Smooth muscle cell (in vitro differentiated cells): ENCODE measurements around the gene EIF6. TPM values are rescaled to one million over a fixed set of nuclear protein-coding genes. Genes with fewer than 3 reads are reported as not detected.

Experiments used
- DNase-seq: peaks from one replicate; lab custom pipeline; 2025; ENCODE audit not compliant: unreplicated experiment; lab: John Stamatoyannopoulos, UW
- H2AFZ ChIP-seq: fragments of 200-600 bp; sonication (generic); 2 replicates; pipeline ENCODE4 v1.6.0; 2016; ENCODE audit warnings: antibody characterized with exemption, low read depth, mild to moderate bottlenecking
- H3F3A ChIP-seq: fragments of 200-600 bp; sonication (generic); 2 replicates; pipeline ENCODE4 v1.6.0; 2017; ENCODE audit warnings: antibody characterized with exemption, low read depth
- H3K27ac ChIP-seq: fragments of 200-600 bp; sonication (generic); 2 replicates; pipeline ENCODE4 v1.5.1; 2016; ENCODE audit warnings: low read depth, mild to moderate bottlenecking
- H3K27me3 ChIP-seq: fragments of 200-600 bp; sonication (generic); 2 replicates; pipeline ENCODE4 v1.6.1; 2016; ENCODE audit warnings: low read depth, mild to moderate bottlenecking
- H3K36me3 ChIP-seq: fragments of 200-600 bp; sonication (generic); 2 replicates; pipeline ENCODE4 v1.5.1; 2016; ENCODE audit warnings: low read depth
- H3K4me1 ChIP-seq: fragments of 200-600 bp; sonication (generic); 2 replicates; pipeline ENCODE4 v1.5.1; 2016; ENCODE audit warnings: low read depth
- H3K4me2 ChIP-seq: fragments of 200-600 bp; sonication (generic); 2 replicates; pipeline ENCODE4 v1.6.0; 2016; ENCODE audit warnings: mild to moderate bottlenecking
- H3K4me3 ChIP-seq: fragments of 200-600 bp; sonication (generic); 2 replicates; pipeline ENCODE4 v1.5.1; 2016; ENCODE audit warnings: mild to moderate bottlenecking
- H3K79me2 ChIP-seq: fragments of 200-600 bp; sonication (generic); 2 replicates; pipeline ENCODE4 v1.6.0; 2016; ENCODE audit warnings: low read depth, mild to moderate bottlenecking
- H3K9ac ChIP-seq: fragments of 200-600 bp; sonication (generic); 2 replicates; pipeline ENCODE4 v1.6.0; 2016; ENCODE audit warnings: low read depth
- H3K9me3 ChIP-seq: fragments of 200-600 bp; sonication (generic); replicated peaks from 2 replicates; pipeline ENCODE4 v1.5.1; 2016; ENCODE audit warnings: low read depth
- H4K20me1 ChIP-seq: fragments of 200-600 bp; sonication (generic); 2 replicates; pipeline ENCODE4 v1.6.0; 2016; ENCODE audit warnings: low read depth
- WGBS: methylation state at CpG from one replicate; pipeline ENCODE4 v1.1.7; 2016; ENCODE audit warnings: low lambda C conversion rate; 5-methylcytosine and 5-hydroxymethylcytosine counted together
- polyA plus RNA-seq: library from polyadenylated mRNA; unstranded; fragments of >200 nt; fragmentation: Nextera tagmentation; extraction: Ambion mirVana; gene quantifications from 2 replicates; pipeline ENCODE4 v1.2.1, GENCODE V29; 2016
- total RNA-seq: library from RNA; depleted of rRNA; stranded (reverse); fragments of >200 nt; gene quantifications from 2 replicates; pipeline ENCODE4 v1.2.3, GENCODE V29; 2014
- TF ChIP-seq, protein P1 (sequence below): fragments of 200-600 bp; sonication (generic); IDR thresholded peaks from 2 replicates; pipeline ENCODE4 v1.5.1; 2017; ENCODE audit warnings: borderline replicate concordance, mild to moderate bottlenecking, antibody characterized with exemption; ENCODE audit not compliant: insufficient read depth, poor library complexity, severe bottlenecking

The EIF6 gene
- total and polyA plus RNA-seq, 2 experiments from 2014 or later = 110 to 179 TPM

DNA sequence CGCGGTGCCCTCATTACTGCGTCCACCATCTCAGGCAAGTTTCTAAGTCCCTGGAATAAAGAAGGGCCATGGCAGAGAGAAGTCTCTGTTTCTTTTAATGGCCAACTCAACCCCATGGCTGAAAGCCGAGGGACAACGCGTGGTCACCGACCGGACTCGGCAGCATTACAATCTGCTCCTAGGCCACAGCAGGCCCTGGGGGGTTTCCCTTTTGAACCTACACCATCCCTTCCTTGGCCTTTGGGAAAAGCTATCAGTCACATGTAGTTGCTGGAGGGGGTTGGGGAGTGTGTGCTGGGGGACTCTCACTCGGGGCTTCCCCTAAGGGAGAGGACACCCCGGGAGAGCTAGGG, 18.8 kb upstream of the EIF6 start:
- Histone ChIP-seq H3K4me1 (peaks cover 14% of the 10 kb centered on the region), H3K4me3 (no peak overlapping the region), H3K27me3 (no peaks in the 10 kb centered on the region), H3K27ac (no peak overlapping the region), H3K36me3 (no peaks in the 10 kb centered on the region), H3K9ac (no peak overlapping the region), H3K9me3 (no peaks in the 10 kb centered on the region), H4K20me1 (no peaks in the 10 kb centered on the region), H2AFZ (no peak overlapping the region), H3K4me2 (no peak overlapping the region), H3K79me2 (no peaks in the 10 kb centered on the region), H3F3A (peaks cover 23% of the 10 kb centered on the region)
- no peak for DNase-seq
- WGBS = 87% methylated on average over 11 of the region's 11 CpGs
- TF ChIP-seq, protein P1, sequence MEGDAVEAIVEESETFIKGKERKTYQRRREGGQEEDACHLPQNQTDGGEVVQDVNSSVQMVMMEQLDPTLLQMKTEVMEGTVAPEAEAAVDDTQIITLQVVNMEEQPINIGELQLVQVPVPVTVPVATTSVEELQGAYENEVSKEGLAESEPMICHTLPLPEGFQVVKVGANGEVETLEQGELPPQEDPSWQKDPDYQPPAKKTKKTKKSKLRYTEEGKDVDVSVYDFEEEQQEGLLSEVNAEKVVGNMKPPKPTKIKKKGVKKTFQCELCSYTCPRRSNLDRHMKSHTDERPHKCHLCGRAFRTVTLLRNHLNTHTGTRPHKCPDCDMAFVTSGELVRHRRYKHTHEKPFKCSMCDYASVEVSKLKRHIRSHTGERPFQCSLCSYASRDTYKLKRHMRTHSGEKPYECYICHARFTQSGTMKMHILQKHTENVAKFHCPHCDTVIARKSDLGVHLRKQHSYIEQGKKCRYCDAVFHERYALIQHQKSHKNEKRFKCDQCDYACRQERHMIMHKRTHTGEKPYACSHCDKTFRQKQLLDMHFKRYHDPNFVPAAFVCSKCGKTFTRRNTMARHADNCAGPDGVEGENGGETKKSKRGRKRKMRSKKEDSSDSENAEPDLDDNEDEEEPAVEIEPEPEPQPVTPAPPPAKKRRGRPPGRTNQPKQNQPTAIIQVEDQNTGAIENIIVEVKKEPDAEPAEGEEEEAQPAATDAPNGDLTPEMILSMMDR = no peak

DNA sequence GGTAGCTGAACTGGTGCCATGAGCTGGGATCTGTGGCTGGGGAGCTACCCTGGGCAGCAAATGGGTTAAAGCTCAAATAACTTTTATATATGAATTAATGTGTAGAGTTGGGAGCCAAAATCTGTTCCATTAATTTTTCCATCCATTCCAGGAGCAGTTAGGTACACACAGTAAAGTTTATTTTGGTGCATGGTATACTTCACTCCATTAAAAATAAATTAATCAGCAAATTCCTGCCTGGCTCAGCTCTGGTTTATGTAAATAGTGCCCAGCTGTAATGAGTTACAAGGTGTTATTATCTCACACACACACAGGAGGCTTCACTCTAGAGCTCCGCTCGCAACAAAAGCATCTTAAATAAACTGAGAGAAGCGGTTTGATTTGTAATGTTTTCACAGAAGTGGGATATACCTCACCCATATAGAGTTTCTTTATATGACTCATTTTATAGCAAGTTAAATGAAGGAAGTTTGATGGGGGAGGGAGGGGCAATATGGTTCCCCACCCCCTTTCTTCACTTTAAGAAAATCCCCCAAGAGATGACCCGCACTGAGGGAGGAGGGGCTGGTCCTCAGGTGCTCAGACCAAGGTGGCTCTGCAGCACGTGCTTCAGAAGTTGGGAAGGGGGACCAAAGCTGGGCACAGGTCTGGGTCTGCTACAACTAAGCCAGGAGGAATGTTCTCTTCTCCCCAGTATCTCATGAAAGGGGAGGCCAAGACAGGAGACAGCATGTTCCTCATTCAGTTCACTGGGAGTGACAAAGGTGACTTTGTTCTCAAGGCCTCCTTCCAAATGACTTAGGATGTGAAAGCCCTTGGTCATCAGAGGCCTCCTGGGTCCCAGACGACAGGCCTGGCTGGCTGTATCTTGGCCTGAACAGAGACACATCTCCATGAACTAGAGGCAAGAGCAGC, 18.1 kb upstream of the EIF6 start:
- no peak overlapping the region for H3K4me2 ChIP-seq
- no peak for DNase-seq
- no peaks in the 10 kb centered on the region for H3K9me3 ChIP-seq
- H2AFZ ChIP-seq = no peak overlapping the region
- WGBS = 84% methylated on average over 6 of the region's 6 CpGs
- peaks cover 22% of the 10 kb centered on the region for H3F3A ChIP-seq
- H3K4me3 ChIP-seq = no peak overlapping the region
- no peaks in the 10 kb centered on the region for H3K79me2 ChIP-seq
- H3K27me3 ChIP-seq = no peaks in the 10 kb centered on the region
- no peaks in the 10 kb centered on the region for H4K20me1 ChIP-seq
- H3K9ac ChIP-seq = no peak overlapping the region
- TF ChIP-seq, protein P1 = no peak
- peaks cover 14% of the 10 kb centered on the region for H3K4me1 ChIP-seq
- no peaks in the 10 kb centered on the region for H3K36me3 ChIP-seq
- H3K27ac ChIP-seq = no peak overlapping the region

DNA sequence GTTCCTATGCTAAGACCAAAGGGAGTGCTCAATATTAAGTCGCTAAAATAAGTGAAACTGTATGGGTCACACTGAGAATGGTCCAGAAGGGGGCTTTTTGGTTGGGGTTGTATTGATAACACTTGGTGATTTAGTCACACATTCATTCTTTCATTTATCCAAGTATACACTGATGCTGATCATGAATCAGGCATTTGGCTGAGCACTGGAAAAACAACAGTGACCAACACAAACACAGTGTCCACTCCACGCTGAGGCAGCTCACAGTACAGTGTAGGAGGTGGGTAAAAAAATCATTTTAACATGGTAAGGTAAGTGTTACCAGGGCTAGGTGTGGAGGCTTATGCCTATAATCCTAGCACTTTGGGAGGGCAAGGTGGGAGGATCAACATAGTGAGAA, 16.9 kb upstream of the EIF6 start:
- H3K79me2 ChIP-seq = no peaks in the 10 kb centered on the region
- H3K27me3 ChIP-seq = no peaks in the 10 kb centered on the region
- no peak overlapping the region for H3K9ac ChIP-seq
- no peak overlapping the region for H3K4me2 ChIP-seq
- H2AFZ ChIP-seq = no peak overlapping the region
- peaks cover 14% of the 10 kb centered on the region for H3F3A ChIP-seq
- H3K4me3 ChIP-seq = no peak overlapping the region
- peaks cover 10% of the 10 kb centered on the region for H3K4me1 ChIP-seq
- no peaks in the 10 kb centered on the region for H4K20me1 ChIP-seq
- TF ChIP-seq, protein P1 = no peak
- DNase-seq = no peak
- no peak overlapping the region for H3K27ac ChIP-seq
- no peaks in the 10 kb centered on the region for H3K36me3 ChIP-seq
- H3K9me3 ChIP-seq = no peaks in the 10 kb centered on the region
- 94% methylated on average over 2 of the region's 2 CpGs for WGBS
